ENCODE measurements around the gene UQCRHL.

- TF ChIP-seq CTCF (IDR thresholded peaks at IDR 0.05; ENCODE audit: low read depth, low read length) (no peak), MAX (IDR thresholded peaks at IDR 0.05; ENCODE audit: low read depth, low read length) (no peak), POLR2A (IDR thresholded peaks at IDR 0.05; ENCODE audit: extremely low read depth, insufficient read length) (no peak)
Measured at GRCh38 chr1:15762546-15762945, 44.9 kb downstream of the UQCRHL start.
